T47D (cell line): Measurements from ENCODE around the gene CKAP2.
"Not testable (repeated sequence)": the region's sequence is repeated elsewhere in the genome, so short reads cannot be mapped to it uniquely, and the experiment has no call there.

ENCODE experiments used
- DNase-seq, 2 experiments: peaks; one replicate each; pipeline versions ENCODE4 v3.0.0 to v3.0.0-alpha.2; 2011 to 2012; ENCODE audit warnings: low read depth in 1 of 2, low spot score in 1 of 2
- JUND ChIP-seq: IDR thresholded peaks from 2 replicates; pipeline ENCODE4 v1.6.1; 2012; ENCODE audit warnings: low read depth
- in situ Hi-C: cut with HindIII; loops from 2 replicates; pipeline ENCODE4 v1.10.0; 2016; ENCODE audit warnings: low sequenced_read_pairs, low pct_unique_long_range_greater_than_20kb

CKAP2 gene, protein sequence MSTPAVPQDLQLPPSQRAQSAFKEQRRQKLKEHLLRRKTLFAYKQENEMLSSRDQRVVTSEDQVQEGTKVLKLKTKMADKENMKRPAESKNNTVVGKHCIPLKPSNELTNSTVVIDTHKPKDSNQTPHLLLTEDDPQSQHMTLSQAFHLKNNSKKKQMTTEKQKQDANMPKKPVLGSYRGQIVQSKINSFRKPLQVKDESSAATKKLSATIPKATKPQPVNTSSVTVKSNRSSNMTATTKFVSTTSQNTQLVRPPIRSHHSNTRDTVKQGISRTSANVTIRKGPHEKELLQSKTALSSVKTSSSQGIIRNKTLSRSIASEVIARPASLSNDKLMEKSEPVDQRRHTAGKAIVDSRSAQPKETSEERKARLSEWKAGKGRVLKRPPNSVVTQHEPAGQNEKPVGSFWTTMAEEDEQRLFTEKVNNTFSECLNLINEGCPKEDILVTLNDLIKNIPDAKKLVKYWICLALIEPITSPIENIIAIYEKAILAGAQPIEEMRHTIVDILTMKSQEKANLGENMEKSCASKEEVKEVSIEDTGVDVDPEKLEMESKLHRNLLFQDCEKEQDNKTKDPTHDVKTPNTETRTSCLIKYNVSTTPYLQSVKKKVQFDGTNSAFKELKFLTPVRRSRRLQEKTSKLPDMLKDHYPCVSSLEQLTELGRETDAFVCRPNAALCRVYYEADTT

GRCh38 chr13:52454820-52455676 lies at the start of gene CKAP2:
Gene CKAP2 (plus strand): TSS chr13:52455478. CDS start chr13:52455557, 79 bp downstream.
- TF ChIP-seq JUND: no peak
- in situ Hi-C loops: no loop called here

GRCh38 chr13:52405767-52406494 lies 49.3 kb upstream of the CKAP2 start, which contains the start of gene THSD1:
Gene THSD1 (minus strand): TSS chr13:52406172. CDS start chr13:52402600, 3,572 bp downstream.
- no peak for DNase-seq

More at GRCh38 chr13:52454820-52455676, at the start of gene CKAP2:
- DNase-seq: peak; percentile 87 to 93

GRCh38 chr13:52406629-52407028 lies 48.6 kb upstream of the CKAP2 start:
- in situ Hi-C loops: no loop called here
- TF ChIP-seq JUND: no peak
- no peak for DNase-seq

More at GRCh38 chr13:52405767-52406494, 49.3 kb upstream of the CKAP2 start, which contains the start of gene THSD1:
- no peak for TF ChIP-seq JUND
- in situ Hi-C loops: no loop called here

- DNase-seq, in situ Hi-C loops: not testable (repeated sequence)
These were observed 47.8 kb upstream of the CKAP2 start for GRCh38 chr13:52407436-52407835.

- in situ Hi-C loops, DNase-seq: not testable (repeated sequence)
These were observed 47.1 kb upstream of the CKAP2 start for GRCh38 chr13:52408071-52408658.

DNA sequence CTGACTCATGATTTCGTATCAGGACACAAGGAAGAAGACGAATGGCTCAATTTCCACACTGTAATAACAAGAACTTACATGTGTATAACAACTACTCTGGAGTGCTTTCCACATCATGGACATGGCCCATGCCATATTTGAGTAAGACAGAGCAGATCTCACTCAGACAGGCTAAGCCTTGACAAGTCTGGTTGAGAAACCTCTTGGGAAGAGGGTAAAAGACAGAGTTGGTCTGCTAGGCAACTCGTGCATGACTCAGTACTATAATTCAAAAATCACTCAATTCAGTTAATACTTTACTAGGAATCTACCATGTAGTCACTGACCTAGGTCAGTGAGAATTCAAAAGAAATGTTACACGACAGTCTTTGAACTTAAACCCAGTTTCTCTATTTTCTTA lies 43.6 kb upstream of the CKAP2 start:
- TF ChIP-seq JUND: no peak
- no peak for DNase-seq
- in situ Hi-C loops: no loop called here

DNA sequence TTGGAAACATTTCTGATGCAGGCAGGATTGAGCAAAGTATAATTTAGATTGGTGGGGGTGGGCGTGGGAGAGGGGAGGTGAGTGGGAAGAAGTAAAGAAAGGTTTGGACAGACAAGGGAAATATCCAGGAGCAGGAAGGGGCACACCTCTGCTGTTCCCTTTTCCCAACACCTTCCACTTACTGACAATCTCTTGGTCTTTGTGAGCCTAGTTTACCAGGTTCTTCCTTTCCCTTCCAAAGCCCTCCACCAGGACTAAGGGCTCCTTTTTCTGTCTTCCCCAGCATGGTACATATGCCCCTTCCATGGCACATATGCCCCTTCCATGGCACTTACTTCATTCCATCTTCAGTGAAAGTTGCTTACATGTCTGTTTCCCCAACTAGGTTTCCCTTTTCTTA lies 43.1 kb upstream of the CKAP2 start:
- no peak for DNase-seq
- in situ Hi-C loops: no loop called here
- TF ChIP-seq JUND: no peak

DNA sequence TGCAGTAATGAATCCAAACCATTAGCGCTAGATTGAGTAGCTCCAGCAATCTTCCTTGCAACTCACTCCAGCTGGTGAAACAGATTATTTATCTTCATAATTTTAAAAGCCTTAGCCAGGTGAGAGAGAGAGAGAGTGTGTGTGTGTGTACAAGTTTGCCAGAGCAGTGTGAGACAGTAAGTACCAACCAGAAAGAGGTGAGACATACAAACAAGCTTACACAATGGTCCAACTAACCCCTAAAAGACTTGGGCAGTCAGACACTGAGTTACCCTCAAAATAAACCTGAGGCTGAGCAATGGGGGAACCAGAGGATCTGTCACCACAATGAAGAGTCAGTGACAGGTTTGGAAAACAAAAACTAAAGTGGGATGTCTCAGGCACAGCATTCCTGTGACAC lies 41.2 kb upstream of the CKAP2 start:
- in situ Hi-C loops: no loop called here
- no peak for DNase-seq
- TF ChIP-seq JUND: no peak

- in situ Hi-C loops: no loop called here
- DNase-seq: no peak
- TF ChIP-seq JUND: no peak
These were observed 40.3 kb upstream of the CKAP2 start for GRCh38 chr13:52414963-52415362.

GRCh38 chr13:52419080-52419479 lies 36.2 kb upstream of the CKAP2 start:
- in situ Hi-C loops: no loop called here
- no peak for TF ChIP-seq JUND

DNA sequence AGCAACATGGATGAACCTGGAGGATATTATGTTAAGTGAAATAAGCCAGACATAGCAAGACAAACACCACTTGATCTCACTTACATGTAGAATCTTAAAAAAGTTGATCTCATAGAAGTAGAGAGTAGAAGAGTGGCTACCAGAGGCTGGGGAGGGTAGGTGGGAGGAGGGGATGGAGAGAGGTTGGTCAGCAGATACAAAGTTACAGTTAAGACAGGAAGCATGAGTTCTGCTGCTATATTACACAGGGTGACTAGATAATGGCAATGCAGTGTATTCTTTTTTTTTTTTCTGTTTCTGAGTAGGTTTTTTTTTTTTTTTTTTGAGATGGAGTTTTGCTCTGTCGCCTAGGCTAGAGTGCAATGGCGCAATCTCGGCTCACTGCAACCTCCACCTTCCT lies 34.1 kb upstream of the CKAP2 start:
- in situ Hi-C loops: no loop called here
- no peak for DNase-seq
- no peak for TF ChIP-seq JUND

More at GRCh38 chr13:52419080-52419479, 36.2 kb upstream of the CKAP2 start:
- DNase-seq: no peak
